Mesendoderm (in vitro differentiated cells): ENCODE results near the gene DNASE2B.

Experiments
- DNase-seq: peaks from one replicate; pipeline ENCODE4 v3.0.0; 2013
- H2AK5ac ChIP-seq: 2 replicates; pipeline ENCODE4 v1.6.1; 2013; ENCODE audit warnings: low read length, inconsistent platforms
- H2BK120ac ChIP-seq: 2 replicates; pipeline ENCODE4 v1.6.1; 2013; ENCODE audit warnings: low read depth, mild to moderate bottlenecking, low read length, moderate library complexity, mixed read lengths
- H2BK15ac ChIP-seq: replicated peaks from 2 replicates; pipeline ENCODE4 v1.6.1; 2013; ENCODE audit warnings: low read depth, mild to moderate bottlenecking, moderate library complexity
- H2BK5ac ChIP-seq: 2 replicates; pipeline ENCODE4 v1.6.1; 2013; ENCODE audit warnings: low read length, inconsistent platforms
- H3K18ac ChIP-seq: 2 replicates; pipeline ENCODE4 v1.6.1; 2013; ENCODE audit warnings: mild to moderate bottlenecking, low read length, mixed read lengths
- H3K23ac ChIP-seq: one replicate; pipeline ENCODE4 v1.6.1; 2013; ENCODE audit warnings: low read length
- H3K27ac ChIP-seq: 2 replicates; pipeline ENCODE4 v1.5.1; 2013; ENCODE audit warnings: low read depth, mild to moderate bottlenecking, inconsistent platforms, low read length, moderate library complexity
- H3K27me3 ChIP-seq: 2 replicates; pipeline ENCODE4 v1.6.1; 2013; ENCODE audit warnings: low read length, control low read depth, mild to moderate bottlenecking, inconsistent platforms; ENCODE audit not compliant: insufficient read depth, poor library complexity
- H3K36me3 ChIP-seq: 2 replicates; pipeline ENCODE4 v1.6.1; 2013; ENCODE audit warnings: low read length, inconsistent platforms; ENCODE audit not compliant: control insufficient read depth, insufficient read depth
- H3K4ac ChIP-seq: one replicate; pipeline ENCODE4 v1.6.1; 2013; ENCODE audit warnings: low read depth, mild to moderate bottlenecking, low read length, moderate library complexity
- H3K4me1 ChIP-seq: 2 replicates; pipeline ENCODE4 v1.6.1; 2013; ENCODE audit warnings: low read depth, low read length, inconsistent platforms; ENCODE audit not compliant: control insufficient read depth
- H3K4me2 ChIP-seq: 2 replicates; pipeline ENCODE4 v1.6.1; 2013; ENCODE audit warnings: low read length
- H3K4me3 ChIP-seq: 2 replicates; pipeline ENCODE4 v1.5.1; 2013; ENCODE audit warnings: mild to moderate bottlenecking, low read length
- H3K56ac ChIP-seq: one replicate; pipeline ENCODE4 v1.6.1; 2013; ENCODE audit warnings: low read length
- H3K79me1 ChIP-seq: 2 replicates; pipeline ENCODE4 v1.6.1; 2013; ENCODE audit warnings: low read length, inconsistent platforms
- H3K79me2 ChIP-seq: 2 replicates; pipeline ENCODE4 v1.6.1; 2013; ENCODE audit warnings: mild to moderate bottlenecking, low read length; ENCODE audit not compliant: control insufficient read depth, insufficient read depth
- H3K9ac ChIP-seq: 2 replicates; pipeline ENCODE4 v1.6.1; 2013; ENCODE audit warnings: low read length, inconsistent platforms
- H4K5ac ChIP-seq: one replicate; pipeline ENCODE4 v1.6.1; 2013; ENCODE audit warnings: low read length
- H4K8ac ChIP-seq: one replicate; pipeline ENCODE4 v1.6.1; 2013; ENCODE audit warnings: low read depth, mild to moderate bottlenecking, control low read depth, low read length, moderate library complexity
- WGBS: extraction: QIAGEN DNeasy Blood & Tissue Kit; methylation state at CpG from one replicate; pipeline ENCODE4 v1.1.7; 2013; ENCODE audit warnings: low lambda C conversion rate, missing lambda C conversion rate; ENCODE audit not compliant: insufficient coverage; ENCODE audit errors: extremely low coverage; 5-methylcytosine and 5-hydroxymethylcytosine counted together

Gene DNASE2B

GRCh38 chr1:84425150-84425896, 27.0 kb downstream of the DNASE2B start:
- no CpG with 5 or more reads among the region's 5 CpGs for WGBS
- Histone ChIP-seq H3K9ac (no peak overlapping the region), H3K4me1 (no peaks in the 10 kb centered on the region), H3K4ac (no peak overlapping the region), H3K23ac (no peak overlapping the region), H3K4me3 (no peak overlapping the region), H3K36me3 (no peaks in the 10 kb centered on the region), H4K5ac (no peak overlapping the region), H3K79me1 (no peaks in the 10 kb centered on the region), H3K27me3 (peaks cover 2% of the 10 kb centered on the region), H2BK5ac (no peak overlapping the region), H3K56ac (no peak overlapping the region), H2AK5ac (no peak overlapping the region), H4K8ac (no peak overlapping the region), H2BK120ac (no peak overlapping the region), H3K18ac (no peak overlapping the region), H2BK15ac (no peak overlapping the region), H3K27ac (no peak overlapping the region), H3K79me2 (no peaks in the 10 kb centered on the region), H3K4me2 (no peak overlapping the region)
- DNase-seq: no peak

GRCh38 chr1:84426376-84426775, 28.1 kb downstream of the DNASE2B start:
- Histone ChIP-seq H3K56ac (no peak overlapping the region), H3K23ac (no peak overlapping the region), H3K9ac (no peak overlapping the region), H3K4me3 (no peak overlapping the region), H3K4me2 (no peak overlapping the region), H2BK15ac (no peak overlapping the region), H4K8ac (no peak overlapping the region), H3K4ac (no peak overlapping the region), H4K5ac (no peak overlapping the region), H3K4me1 (no peaks in the 10 kb centered on the region), H3K79me2 (no peaks in the 10 kb centered on the region), H2AK5ac (no peak overlapping the region), H3K36me3 (no peaks in the 10 kb centered on the region), H3K18ac (no peak overlapping the region), H3K79me1 (no peaks in the 10 kb centered on the region), H3K27me3 (peaks cover 2% of the 10 kb centered on the region), H2BK120ac (no peak overlapping the region), H3K27ac (no peak overlapping the region), H2BK5ac (no peak overlapping the region)
- DNase-seq: no peak
- no CpG with 5 or more reads among the region's 2 CpGs for WGBS

GRCh38 chr1:84427250-84428188, 29.2 kb downstream of the DNASE2B start:
- H4K5ac ChIP-seq: no peak overlapping the region
- no CpG with 5 or more reads among the region's 6 CpGs for WGBS
- no peak overlapping the region for H3K56ac ChIP-seq
- H3K4me1 ChIP-seq: no peaks in the 10 kb centered on the region
- no peak for DNase-seq
- no peak overlapping the region for H3K4me2 ChIP-seq
- H2BK15ac ChIP-seq: no peak overlapping the region
- H3K79me1 ChIP-seq: no peaks in the 10 kb centered on the region
- no peak overlapping the region for H3K23ac ChIP-seq
- no peak overlapping the region for H3K4me3 ChIP-seq
- no peak overlapping the region for H3K4ac ChIP-seq
- H3K27me3 ChIP-seq: peaks cover 2% of the 10 kb centered on the region
- no peak overlapping the region for H3K27ac ChIP-seq
- H3K9ac ChIP-seq: no peak overlapping the region
- no peaks in the 10 kb centered on the region for H3K36me3 ChIP-seq
- H3K79me2 ChIP-seq: no peaks in the 10 kb centered on the region
- H3K18ac ChIP-seq: no peak overlapping the region
- H2AK5ac ChIP-seq: no peak overlapping the region
- H2BK5ac ChIP-seq: no peak overlapping the region
- H2BK120ac ChIP-seq: no peak overlapping the region
- no peak overlapping the region for H4K8ac ChIP-seq

GRCh38 chr1:84428235-84428634, 30.0 kb downstream of the DNASE2B start:
- no peaks in the 10 kb centered on the region for H3K79me1 ChIP-seq
- H3K9ac ChIP-seq: no peak overlapping the region
- H4K8ac ChIP-seq: no peak overlapping the region
- no peak overlapping the region for H3K23ac ChIP-seq
- H2AK5ac ChIP-seq: no peak overlapping the region
- H3K79me2 ChIP-seq: no peaks in the 10 kb centered on the region
- H3K4me2 ChIP-seq: no peak overlapping the region
- no peak overlapping the region for H3K4ac ChIP-seq
- DNase-seq: no peak
- H3K36me3 ChIP-seq: no peaks in the 10 kb centered on the region
- peaks cover 2% of the 10 kb centered on the region for H3K27me3 ChIP-seq
- no peak overlapping the region for H2BK5ac ChIP-seq
- no peak overlapping the region for H3K4me3 ChIP-seq
- WGBS: no CpG with 5 or more reads among the region's 5 CpGs
- no peak overlapping the region for H3K27ac ChIP-seq
- no peak overlapping the region for H3K18ac ChIP-seq
- H2BK120ac ChIP-seq: no peak overlapping the region
- no peak overlapping the region for H4K5ac ChIP-seq
- no peak overlapping the region for H3K56ac ChIP-seq
- no peaks in the 10 kb centered on the region for H3K4me1 ChIP-seq
- H2BK15ac ChIP-seq: no peak overlapping the region

- no peak overlapping the region for H3K27ac ChIP-seq
- no peak overlapping the region for H3K23ac ChIP-seq
- H3K27me3 ChIP-seq: peaks cover 2% of the 10 kb centered on the region
- no peaks in the 10 kb centered on the region for H3K36me3 ChIP-seq
- H3K79me2 ChIP-seq: no peaks in the 10 kb centered on the region
- H2AK5ac ChIP-seq: no peak overlapping the region
- H3K9ac ChIP-seq: no peak overlapping the region
- no peak overlapping the region for H2BK15ac ChIP-seq
- H3K4me3 ChIP-seq: no peak overlapping the region
- H3K18ac ChIP-seq: no peak overlapping the region
- no peak overlapping the region for H3K56ac ChIP-seq
- H3K4ac ChIP-seq: no peak overlapping the region
- no peak overlapping the region for H2BK120ac ChIP-seq
- H2BK5ac ChIP-seq: no peak overlapping the region
- no CpG with 5 or more reads among the region's 1 CpG for WGBS
- no peaks in the 10 kb centered on the region for H3K4me1 ChIP-seq
- no peak overlapping the region for H4K8ac ChIP-seq
- DNase-seq: no peak
- H4K5ac ChIP-seq: no peak overlapping the region
- H3K4me2 ChIP-seq: no peak overlapping the region
- no peaks in the 10 kb centered on the region for H3K79me1 ChIP-seq
These were observed 30.9 kb downstream of the DNASE2B start for GRCh38 chr1:84429231-84429630.
